Stimulated activated CD8-positive, alpha-beta memory T cell treated with anti-CD3 and anti-CD28 coated beads, Interleukin-12 subunit alpha, Interleukin-12 subunit beta, amount 100 ng/mL, for 24 hours (primary cell): ENCODE results near the gene SULT1C4.
"Not testable (repeated sequence)": the region's sequence is repeated elsewhere in the genome, so short reads cannot be mapped to it uniquely, and the experiment has no call there.

Experiments used
- DNase-seq: peaks from one replicate; pipeline ENCODE4 v3.0.0-alpha.2; 2020; ENCODE audit errors: extremely low read depth

SULT1C4 gene

DNA sequence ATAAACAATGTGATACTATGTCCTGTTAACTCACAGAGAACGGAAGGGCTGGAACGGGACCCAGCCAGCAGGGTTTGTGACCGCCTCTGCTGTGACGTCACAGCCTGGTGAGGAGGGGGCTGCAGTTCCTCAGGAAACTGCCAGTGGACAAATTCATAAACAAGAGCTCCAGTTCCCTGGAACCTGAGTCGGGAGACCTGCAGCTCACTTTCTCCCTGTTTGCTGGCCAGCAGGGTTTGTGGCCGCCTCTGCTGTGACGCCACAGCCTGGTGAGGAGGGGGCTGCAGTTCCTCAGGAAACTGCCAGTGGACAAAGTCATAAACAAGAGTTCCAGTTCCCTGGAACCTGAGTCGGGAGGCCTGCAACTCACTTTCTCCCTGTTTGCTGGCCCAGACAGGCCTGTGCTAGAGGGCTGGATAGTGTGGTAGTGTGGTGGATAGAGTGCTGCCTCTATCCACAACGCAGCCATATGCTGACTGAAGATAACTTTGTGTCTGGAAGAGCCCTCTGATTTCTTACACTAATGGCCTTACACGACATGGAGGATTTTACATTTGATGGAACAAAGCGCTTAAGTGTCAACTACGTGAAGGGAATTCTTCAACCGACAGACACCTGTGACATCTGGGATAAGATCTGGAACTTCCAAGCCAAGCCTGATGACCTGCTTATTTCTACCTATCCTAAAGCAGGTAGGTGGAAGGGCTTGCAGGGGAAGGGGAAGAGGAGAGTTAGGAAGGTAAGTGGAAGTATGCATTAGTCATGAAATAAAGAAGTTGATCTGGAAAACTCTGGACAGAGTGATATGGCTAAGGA lies at the start of gene SULT1C4:
Gene SULT1C4, plus strand, starts transcription at position 140 of the 816 bp plus-strand sequence. Its CDS starts 384 bp downstream, at position 524.
- no peak for DNase-seq

DNA sequence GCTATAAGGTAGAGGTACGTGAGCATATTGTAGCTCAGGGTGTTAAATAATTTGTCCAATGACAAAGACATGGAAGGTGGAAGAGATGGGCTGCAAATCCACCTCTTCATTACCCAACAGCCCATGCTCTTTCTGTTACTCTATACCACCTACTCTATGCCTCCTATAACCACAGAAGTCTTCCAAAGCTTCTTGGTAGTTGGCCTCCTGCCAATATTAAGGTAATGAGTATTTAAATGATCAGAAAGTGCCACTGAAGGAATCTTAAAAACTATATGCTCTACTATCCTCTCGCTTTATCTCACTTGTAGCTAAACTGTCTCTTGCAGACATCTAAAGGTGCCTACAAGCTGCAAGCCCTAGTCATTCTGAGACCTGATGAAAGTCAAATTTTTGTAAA lies 48.0 kb upstream of the SULT1C4 start:
- no peak for DNase-seq

DNA sequence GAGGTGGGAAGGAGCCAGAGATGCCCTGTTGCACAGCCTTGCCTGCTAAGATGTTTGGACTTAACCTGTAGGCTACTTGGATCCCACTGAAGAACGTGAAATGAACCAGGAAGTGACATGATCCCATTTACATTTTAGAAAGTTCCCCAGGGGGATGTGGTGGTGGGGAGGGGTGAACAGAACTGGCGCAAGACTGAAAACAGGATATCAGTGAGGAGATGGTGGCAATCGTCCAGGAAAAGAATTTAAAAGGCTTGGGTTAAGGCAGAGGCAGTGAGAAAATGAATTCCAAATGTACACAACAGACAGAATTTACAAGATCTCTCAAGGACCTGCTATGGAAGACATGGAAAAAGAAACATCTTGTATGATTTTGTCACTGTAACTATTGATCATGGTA lies 46.8 kb upstream of the SULT1C4 start:
- no peak for DNase-seq

DNA sequence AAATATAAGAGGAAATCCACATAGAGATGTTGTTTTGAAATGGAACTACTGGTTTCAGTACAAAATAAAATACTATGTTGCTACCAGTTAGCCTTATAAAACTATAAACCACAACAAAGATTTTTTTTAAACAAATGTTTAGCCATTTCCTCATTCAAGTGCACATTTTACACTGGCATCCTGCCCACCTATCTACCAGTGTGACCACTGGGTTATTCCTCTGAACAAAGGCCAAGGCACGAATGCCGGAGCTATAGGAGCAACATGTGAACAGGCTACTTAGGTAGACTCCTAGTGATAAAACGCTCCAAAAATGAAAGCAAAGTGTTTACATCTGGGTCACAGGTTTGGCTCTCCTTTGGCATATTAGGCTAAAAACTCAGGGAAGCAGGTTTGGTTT lies 31.8 kb upstream of the SULT1C4 start:
- no peak for DNase-seq

DNA sequence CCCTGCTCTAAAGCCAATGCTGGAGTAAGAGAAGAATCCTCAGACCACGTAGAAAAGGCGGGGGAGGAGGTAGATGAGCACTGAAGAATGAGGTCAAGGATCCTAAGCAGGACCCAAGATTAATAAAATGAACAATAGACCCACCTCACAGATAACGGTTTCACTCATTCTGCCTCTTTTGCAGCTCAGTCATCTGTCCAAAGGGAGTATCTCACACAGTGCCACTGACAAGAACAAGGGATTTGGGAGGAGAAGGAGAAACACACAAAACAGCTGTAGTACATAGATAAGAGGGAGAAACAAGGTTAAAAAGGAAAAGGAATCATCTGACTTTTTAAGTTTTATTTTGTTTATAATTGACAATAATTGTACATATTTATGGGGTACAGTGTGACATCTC lies 30.9 kb upstream of the SULT1C4 start:
- no peak for DNase-seq

DNA sequence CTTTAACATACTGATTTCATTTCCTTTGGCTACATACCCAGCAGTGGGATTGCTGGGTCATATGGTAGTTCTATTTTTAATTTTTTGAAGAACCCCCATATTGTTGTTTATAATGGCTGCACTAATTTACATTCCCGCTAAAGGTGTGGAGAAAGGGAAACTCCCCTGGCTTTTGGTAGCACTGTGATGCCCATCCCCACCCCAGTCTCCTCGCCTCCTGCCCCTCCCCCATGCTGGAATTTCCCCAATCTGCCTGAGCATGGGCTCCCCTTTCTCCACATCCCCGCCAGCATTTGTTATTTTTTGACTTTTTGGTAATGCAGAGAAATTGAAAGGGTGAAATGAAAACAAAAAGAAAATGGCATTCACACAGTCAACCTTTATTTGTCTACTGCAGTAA lies 30.0 kb upstream of the SULT1C4 start:
- no peak for DNase-seq

DNA sequence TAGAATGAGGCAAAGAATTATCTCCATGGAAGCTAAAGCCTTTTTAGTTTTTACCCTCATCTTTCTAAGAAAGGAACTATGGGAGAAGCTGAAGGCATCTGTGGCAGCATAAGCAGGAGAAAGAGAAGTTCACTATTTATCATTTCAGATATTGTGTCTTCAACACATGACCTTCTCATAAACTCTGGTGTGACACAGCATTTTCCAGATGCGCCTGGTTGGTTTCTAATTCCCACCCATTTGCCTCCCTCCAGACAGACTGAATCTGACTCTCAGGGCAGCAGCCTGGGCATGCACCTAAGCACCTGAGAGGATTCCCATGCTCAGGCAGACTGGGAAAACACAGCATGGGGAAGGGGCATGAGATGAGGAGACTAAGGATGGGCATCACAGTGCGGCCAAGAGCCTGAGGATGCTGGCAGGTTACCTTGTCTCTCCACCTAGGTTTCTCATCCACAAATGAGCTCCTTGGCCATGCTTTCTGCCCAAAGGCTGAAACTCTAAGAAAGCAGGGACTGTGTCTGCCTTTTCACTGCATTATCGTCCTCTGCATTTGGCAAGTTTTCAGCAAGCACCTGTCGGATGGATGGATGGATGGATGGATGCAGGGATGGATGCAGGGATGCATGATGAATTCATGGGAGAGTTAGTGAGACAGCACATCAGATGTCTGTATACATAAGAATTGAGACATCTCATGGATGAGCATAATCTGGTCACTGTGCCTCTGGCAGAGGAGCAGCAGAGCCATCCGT lies 28.8 kb upstream of the SULT1C4 start:
- DNase-seq: no peak

DNA sequence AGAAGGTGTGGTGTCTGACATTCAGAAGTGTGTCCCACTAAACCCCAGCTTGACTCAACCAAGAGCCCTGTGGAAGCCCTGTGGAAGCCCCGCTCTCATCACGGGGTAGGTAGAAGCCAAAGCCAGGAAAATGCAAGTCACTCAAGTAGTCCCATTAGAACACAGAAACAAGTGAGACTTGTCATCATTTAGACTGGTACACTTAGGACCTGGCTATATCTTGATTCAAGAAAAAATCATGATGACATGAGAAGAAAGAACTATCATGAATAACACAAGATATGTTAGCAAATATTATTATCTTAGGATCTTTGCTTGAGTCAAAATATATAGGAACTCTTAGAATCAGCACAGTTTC lies 28.2 kb upstream of the SULT1C4 start:
- no peak for DNase-seq

DNA sequence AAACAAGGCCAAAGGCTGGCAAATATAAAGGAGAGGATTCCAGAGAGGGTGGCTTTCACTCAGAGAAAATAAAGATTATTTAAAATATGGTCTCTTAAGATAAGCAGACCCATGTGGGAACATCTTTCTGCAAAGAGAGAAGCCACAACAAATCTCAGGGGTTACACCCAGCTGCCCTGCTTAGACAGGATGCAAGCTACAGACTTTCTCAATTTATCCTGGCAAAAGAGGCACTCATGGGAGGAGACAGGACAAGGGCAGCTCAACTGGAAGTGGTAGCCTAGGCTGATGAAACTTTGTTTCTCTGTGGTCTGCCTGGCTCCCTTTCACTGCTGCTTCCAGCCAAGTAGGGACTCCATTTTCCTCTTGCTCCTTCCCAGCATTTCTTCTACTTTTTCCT lies 25.9 kb upstream of the SULT1C4 start:
- no peak for DNase-seq

DNA sequence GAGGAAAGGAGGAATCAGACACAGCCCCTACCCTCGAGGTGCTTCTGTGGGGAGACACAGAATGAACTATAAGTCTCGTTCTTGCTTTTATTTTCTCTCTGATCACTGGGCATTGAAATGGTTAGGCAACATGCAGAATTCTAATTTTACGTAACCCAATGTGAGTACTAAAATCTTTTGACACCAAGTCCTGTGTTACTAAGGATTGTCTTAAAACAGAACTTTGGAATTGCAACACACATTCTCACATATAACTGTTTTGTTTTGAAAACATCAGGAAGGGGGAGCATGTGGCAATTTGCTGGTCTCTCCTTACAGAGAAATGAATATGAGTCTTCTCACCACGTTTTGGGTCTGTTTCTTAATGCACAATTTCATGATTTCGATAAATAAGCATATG lies 23.6 kb upstream of the SULT1C4 start:
- DNase-seq: no peak

DNA sequence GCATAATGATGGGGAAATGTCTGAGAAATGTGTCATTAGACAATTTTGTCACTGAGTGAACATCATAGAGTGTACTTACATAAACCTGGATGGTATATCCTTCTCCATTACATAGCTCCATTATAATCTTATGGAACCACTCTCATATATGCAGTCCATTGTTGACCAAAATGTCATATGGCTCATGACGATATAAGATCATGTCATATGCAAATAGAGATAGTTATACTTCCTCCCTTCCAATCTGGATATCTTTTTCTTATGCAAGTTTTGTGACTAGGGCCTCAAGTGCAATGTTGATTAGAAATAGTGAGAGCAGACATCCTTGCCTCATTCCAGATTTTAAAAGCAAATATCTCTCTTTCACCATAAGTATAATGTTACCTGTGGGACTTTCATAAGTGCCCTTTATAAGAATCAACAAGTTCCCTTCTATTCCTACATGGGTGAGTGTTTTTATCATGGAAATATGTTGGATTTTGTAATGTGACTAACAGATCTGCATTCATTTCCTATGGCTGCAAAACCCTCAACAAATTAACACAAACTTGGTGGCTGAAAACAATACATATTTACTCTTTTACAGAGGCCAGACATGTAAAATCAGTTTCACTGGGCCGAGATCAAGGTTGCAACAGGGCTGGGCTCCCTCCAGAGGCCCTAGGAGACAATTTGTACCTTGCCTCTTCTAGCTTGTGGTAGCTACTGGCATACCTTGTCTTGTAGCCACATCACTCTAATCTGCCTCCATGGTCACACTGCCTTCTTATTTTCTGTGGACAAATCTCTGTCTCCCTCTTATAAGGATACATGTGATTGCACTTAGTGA lies 21.6 kb upstream of the SULT1C4 start:
- no peak for DNase-seq

DNA sequence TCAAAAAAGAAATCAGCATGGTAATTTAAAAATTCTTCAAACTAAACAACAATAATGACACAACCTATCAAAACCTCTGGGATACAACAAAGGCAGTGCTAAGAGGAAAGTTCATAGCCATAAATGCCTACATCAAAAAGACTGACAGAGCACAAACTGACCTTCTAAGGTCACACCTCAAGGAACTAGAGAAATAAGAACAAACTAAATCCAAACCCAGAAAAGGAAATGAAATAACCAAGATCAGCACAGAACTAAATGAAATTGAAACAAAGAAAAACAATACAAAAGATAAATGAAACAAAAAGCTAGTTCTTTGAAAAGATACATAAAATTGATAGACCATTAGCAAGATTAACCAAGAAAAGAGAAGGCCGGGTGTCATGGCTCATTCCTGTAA lies 18.4 kb upstream of the SULT1C4 start:
- DNase-seq: not testable (repeated sequence)

DNA sequence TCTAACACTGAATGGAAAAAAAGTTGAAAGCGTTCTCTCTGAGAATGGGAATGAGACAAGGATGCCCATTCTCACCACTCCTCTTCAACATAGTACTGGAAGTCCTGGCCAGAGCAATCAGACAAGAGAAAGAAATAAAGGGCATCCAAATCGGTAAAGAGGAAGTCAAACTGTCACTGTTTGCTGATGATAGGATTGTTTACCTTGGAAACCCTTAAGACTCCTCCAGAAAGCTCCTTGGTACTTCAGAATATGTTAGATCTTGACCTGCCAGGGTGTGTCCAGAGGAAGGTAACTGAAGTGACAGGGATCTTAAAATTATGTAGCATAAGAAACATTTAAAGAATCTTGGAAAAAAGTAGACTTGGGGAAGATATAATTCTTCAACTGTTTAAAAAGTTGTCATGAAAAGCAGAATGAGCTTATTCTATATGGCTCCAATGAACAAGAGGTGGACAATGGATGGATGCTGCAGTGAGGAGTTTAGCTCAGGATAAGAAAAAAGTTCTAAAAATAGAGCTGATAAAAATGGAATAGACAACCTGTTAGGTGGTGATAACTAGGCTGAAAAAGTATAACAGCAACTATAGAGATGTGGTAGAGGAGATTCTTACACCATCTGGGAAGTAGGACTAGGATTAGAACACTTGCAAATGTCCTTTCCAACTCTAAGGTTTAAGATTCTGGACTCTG lies 16.8 kb upstream of the SULT1C4 start:
- DNase-seq: no peak

DNA sequence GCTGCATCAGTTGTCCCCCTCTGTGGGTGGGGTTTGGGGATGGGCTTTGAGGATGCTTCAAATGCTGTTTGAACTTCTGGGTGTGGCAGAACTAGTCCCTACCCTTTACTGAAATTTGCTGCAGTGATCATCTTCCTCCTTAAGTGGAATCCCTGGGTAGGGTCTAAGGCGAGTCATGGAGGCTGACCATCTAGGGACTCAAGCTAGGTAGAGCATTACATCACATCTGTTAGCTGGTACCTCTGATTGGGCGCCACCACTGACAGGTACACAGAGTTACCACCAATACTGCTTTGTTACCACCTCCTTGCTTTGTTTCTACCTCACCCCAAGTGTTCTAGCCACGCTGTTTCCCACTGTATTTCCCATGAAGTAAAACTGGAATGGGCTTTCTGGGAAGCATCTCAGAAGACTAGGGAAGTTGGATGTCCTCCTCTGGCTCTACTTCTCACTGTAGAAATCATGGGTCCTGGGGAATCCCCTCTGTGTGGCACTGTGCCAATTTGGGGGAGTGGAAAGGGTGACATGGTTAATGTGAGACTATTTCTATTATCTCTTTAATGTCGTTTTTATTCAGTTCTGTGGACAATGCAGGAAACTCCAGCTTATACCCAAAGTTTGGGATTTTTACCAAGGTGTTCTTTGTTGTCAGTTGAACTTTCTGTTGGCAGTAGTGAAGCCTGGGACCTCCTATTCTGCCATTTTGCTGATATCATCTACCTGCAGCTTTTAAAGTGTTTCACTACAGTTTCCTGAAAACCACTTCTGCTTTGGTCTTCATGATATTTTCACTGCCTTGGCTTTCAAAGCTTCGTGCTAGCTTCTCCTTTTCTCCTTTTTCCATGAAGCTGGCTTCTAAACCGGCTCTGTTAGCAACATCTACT lies 14.5 kb upstream of the SULT1C4 start:
- DNase-seq: no peak

DNA sequence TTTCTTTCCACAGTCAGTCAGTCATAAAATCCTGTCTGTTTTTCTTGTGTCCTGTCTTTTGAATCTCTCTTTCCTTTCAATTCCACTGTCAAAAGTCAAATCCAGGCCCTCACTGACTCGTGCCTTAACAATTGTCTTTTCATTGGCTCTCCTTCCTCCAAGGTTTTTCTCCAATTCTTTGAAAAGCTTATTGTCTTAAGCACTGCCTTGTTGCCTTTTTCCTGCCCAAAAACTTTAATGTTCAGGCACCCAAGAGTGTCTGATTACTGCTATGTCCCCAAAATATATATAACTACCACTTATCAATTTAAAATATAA lies 13.9 kb upstream of the SULT1C4 start:
- DNase-seq: no peak

DNA sequence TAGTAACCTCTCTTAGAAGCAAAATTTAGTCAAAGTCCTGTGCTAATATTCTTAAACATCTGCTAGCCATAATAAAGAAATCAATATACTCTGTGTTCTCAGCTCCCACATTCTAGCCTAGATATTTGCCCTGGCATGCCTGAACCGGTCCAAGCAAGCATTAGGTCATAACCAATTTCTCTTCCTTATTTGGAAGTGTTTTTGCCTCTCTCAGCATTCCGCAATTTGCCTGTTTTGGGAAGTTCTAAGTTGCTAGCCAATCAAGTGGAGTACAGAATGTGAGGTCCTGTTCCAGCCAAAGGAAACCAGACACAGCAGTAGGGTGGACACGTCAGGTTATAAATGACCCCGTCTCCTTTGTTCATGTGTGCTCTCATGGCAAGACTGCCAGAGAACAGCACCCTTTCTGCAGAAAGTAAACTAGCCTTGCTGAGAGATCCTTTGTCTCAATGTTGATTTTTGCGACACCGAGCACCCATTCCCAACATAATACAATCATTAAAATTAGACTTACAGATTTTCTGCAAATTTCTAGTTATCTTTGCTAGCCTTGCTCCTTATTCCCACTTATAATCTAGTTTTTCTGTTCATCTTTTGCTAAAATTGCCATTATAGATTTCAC lies 13.0 kb upstream of the SULT1C4 start:
- no peak for DNase-seq

DNA sequence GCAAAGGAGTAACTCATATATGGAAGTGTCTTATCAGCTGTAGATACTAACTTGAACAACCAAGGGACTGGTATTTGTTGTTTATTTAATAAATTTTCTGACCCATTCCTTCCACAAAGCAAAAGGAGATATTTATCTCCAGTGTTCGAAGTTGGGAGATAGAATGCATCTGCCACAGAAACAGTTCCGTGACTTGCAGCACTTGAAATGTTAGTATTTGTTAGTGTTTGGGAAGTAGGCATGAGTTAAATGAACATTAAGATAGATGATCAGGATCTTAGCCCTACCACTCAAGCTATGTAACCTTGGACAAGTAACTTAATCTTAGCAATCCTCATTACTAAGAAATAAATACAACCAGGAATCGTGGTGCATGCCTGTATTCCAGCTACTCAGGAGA lies 12.1 kb upstream of the SULT1C4 start:
- DNase-seq: no peak

DNA sequence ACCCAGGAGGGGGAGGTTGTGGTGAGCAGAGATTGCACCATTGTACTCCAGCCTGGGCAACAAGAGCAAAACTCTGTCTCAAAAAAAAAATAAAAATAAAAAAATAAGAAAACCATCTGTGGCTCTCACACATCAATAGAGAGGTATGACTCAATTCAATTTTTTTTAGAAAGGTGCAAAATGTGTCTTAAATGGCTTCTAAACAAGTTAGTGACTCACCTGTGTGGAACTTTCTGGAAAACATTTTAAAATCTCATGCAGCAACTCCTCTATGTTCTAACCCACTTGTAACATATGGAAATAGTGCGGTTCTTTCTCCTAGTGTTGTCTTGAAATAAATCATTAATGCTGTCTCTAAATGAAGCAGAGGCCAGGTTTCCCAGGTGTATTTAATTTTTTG lies 10.7 kb upstream of the SULT1C4 start:
- no peak for DNase-seq

DNA sequence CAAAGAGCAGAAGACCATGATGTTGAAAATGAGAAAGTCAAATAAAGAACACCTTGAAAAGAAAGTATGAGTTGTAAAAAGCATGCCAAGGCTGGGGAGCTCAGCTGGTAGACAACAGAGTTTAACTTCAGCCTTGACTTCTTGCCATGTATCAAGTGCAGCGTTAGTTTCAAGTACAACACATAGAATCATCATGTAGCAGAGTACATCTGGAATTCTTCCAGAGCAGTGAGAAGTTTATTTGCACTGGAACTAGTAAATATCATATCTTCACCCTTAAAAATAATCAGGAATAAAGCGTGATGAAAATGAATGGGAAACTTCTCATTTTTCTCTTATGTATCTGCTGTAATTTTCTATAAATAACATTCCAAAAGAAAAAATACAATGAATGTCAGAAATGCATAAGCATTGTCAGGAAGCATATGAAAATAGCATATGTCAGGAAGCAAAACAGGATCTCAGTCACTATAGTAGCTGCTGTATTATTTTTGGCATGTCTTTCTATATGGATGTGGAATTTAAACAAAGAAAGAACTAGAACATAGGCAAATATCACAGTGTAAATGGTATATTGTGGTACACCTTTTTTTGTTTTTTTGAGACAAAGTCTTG lies 10.1 kb upstream of the SULT1C4 start:
- no peak for DNase-seq

DNA sequence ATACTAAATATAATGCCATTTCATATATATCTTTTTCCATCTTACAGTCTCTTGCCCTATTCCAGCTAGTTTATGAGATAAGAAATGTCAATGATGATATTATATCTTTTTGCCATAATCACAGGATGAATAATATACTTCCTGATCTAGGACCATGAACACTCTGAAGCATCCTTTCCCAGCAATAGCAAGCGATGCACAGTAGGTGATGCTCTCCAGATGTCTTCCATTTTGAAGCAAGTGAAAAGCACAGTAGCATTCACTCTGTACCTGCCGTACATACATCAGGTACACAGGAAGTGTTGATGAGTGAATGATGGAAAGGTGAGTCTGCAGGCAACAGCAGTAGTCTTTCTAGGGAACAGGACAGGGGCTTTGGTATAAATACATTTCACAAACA lies 8.6 kb upstream of the SULT1C4 start:
- DNase-seq: no peak
